Measurements from ENCODE around the gene PCDH8. TPM values are rescaled to one million over a fixed set of nuclear protein-coding genes. Genes with fewer than 3 reads are reported as not detected.

PCDH8 gene, protein sequence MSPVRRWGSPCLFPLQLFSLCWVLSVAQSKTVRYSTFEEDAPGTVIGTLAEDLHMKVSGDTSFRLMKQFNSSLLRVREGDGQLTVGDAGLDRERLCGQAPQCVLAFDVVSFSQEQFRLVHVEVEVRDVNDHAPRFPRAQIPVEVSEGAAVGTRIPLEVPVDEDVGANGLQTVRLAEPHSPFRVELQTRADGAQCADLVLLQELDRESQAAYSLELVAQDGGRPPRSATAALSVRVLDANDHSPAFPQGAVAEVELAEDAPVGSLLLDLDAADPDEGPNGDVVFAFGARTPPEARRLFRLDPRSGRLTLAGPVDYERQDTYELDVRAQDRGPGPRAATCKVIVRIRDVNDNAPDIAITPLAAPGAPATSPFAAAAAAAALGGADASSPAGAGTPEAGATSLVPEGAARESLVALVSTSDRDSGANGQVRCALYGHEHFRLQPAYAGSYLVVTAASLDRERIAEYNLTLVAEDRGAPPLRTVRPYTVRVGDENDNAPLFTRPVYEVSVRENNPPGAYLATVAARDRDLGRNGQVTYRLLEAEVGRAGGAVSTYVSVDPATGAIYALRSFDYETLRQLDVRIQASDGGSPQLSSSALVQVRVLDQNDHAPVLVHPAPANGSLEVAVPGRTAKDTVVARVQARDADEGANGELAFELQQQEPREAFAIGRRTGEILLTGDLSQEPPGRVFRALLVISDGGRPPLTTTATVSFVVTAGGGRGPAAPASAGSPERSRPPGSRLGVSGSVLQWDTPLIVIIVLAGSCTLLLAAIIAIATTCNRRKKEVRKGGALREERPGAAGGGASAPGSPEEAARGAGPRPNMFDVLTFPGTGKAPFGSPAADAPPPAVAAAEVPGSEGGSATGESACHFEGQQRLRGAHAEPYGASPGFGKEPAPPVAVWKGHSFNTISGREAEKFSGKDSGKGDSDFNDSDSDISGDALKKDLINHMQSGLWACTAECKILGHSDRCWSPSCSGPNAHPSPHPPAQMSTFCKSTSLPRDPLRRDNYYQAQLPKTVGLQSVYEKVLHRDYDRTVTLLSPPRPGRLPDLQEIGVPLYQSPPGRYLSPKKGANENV
- 1.0 TPM for total RNA-seq

DNA sequence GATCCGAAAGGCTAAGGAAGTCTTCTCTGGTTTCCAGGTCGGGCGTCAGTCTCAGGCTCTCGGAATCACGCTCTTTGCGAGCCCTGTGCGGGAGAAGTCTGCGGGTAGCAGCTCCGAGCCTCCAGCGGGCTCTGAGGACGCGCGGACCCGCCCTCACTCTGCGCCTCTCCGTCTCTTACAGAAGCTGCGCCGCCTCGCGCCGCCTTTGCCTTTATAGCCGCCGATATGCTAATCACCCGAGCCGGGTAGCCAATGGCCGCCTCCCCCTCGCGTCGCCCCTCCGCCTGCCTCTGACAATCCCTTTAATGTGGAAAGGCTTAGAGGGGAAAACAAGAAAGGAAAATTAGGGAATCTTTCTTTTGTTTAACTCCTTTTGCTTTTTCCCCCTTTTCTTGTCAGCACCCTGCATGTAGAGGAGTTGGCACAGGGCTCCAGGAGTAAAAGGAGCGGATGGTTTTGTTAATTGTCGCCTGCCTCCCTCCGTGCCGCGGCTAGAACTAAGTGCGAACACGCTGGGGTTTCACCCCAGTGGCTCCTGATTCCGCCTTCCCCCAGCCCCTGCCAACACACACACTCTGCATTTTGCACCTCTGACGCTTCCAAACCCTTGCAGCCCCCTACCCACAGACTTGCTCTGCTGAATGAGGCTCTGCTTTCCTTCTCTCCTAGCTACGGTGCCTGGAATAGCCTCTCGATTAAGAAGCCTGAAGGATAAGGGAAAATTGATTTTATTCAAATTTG, at the start of gene PCDH8:
TSS of gene PCDH8 (minus strand) at position 186 of the 741 bp plus-strand sequence. CDS start 204 bp downstream, outside the sequence.
- DNase-seq: peak; percentile 83

DNA sequence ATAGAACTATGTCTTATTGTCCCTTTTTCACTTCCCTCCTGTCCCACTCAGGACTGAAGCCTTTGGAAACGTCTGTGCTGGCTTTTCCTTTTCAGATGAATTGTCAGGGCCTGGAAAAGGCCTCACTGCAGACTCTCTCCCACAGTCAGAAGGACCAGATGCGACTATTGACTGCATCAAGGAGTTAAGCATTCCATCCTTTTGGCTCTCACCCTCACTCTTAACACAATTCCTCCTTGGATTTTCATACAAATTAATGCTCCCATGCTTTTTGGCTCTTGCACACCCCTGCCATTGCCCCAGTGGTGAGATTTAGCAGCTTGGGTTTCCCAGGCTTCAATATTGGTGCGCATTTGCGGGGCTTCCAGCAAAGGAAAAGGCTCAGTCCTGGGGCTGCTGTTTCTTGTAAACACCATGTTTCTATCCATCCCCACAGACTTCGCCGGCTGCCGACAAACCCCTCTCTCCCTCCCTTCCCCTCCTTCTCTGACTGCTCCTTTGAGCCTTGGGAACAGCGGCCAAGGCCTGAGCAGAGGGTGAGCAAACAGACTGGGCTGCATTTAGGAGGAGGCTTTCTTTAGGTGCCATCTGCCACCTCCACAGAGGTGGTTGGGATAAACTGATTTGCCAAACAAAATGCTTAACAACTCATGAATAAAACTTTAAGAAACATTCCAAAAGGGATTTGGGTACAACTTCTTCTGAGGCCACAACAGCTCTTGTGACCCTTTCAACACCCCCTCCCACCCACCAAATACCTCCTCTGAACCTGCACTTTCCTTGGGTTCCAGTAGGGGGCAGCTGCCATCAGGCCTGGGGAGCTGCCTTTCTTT, 48.6 kb upstream of the PCDH8 start:
- DNase-seq: peak; percentile 80

DNA sequence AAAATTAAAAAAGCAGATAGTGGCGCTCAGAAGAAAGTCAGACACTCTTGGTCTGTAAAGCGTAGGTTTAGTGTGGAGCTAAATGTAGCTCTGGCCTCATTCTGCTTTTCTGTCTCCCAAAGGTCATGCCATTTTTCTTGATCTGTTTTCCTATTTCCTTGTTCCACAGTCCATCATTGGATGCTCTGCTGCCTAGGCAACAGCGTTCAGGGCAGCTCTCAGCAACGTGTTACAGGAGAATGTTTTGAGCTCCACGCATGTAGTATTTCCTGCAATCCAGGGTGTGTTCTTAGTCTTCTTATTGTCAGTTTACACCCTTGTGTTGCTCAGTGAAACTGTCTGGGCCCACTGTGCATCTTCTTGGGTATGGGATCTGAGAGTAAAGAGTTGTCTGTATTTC, 46.0 kb upstream of the PCDH8 start:
- no peak for DNase-seq

DNA sequence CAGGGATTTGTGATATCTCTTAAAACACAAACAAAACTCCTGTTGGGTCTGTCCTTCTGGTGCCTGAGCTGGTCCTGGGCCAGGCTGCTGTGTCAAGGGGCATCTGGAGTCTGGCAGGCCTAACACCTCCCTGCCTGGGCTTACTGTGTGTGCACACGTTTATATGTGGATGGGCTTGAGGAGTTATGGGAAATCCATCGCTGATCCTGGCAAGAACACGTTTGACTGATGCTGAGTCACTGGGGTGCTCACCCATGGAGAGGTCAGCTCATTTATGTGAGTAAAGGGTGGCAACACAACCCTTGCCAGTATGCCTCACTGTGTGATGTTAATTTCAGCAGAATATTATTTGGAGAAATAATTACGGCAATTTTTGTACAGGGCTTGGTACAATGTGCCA, 44.5 kb upstream of the PCDH8 start:
- DNase-seq: no peak

DNA sequence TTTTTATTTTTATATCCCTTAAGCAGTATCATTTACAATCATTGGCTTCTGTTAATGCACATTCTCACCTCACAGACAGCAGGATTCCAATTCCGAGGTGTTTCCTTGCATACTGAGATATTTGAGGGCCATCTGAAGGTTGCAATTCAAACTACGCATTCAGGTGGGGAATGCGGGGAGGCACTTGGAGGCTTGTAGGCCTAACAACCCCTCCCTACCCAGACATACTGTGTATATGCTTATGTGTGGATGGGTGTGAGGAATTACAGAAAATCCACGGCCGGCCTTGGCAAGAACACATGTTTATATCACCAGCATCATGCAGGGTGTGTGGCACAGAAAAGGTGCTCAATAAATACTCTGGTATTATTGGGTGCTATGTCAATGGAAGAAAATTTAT, 43.3 kb upstream of the PCDH8 start:
- no peak for DNase-seq

DNA sequence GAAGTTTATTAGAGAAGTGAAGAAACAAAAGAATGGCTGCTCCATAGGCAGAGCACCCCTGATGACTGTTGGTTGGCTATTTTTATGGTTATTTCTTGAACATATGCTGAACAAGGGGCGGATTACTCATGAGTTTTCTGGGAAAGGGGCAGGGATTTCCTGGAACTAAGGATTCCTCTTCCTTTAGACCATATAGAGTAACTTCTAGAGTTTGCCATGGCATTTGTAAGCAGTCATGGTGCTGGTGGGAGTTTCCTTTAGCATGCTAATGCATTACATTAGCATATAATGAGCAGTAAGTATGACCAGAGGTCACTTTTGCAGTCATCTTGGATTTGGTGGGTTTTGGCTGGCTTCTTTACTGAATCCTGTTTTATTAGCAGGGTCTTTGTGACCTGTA, 38.7 kb upstream of the PCDH8 start:
- DNase-seq: no peak

DNA sequence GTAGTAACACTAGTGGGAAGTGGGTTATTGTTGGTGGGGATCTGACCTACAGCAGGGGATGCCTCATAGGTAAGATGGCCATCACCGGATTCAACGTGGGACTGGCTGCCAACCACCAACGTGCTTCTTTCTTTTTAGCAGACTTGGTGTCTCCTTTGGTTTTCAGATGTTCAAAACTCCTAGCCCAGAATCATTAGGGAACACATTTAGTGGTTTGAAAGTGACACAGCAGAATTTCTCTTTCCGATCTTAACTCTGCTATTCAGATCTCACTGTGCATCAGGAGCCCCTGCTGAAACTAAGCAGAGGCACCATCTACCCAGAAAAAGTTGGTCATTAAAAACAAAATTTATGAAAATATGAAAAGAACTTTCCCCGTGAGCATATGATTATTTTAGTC, 36.7 kb upstream of the PCDH8 start:
- DNase-seq: no peak

DNA sequence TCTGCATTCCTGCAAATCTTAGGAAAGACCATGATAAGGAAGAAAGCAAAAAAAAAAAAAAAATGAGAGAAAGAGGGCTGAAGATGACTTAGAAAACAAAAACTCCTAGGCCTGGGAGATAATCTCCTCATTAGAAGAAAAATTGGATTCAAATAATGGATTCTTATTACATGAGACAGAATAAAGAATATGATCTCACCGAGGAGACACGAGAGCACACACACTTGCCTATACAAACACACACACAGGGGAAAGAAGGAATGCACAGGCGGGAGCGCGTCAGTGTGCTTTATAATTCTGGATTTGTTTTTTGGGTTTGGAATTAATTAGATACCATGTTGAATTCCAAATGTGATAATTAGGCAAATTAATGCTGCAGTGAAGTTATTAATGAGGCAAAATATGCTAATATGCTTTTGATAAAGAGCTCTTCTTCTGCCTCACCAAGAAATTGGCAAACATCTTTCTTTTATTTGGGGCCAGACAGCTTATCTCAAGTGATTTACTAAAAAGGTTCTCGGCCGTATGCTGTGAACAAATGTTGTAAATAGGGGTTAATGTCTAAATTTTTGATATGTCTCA, 36.1 kb upstream of the PCDH8 start:
- peak; percentile 30 for DNase-seq

DNA sequence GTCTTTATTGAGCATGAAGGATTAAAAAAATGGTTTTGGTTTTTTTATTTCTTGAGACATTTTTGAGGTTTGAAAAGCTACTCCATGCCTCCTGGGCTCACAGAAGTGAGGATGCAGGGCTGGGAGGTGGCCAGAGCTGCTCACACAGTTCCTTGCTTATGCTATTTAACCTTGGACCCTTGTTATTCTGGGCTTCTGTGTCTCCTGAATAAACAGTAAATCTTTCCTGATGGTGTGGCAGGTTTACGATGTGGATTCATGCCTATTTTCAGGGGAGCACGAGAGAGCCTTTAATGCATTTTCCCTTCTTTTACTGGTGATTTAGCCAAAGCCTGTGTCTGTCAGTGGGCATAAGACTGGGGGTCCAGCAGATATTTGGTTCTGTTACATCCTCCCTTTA, 34.3 kb upstream of the PCDH8 start:
- DNase-seq: no peak

DNA sequence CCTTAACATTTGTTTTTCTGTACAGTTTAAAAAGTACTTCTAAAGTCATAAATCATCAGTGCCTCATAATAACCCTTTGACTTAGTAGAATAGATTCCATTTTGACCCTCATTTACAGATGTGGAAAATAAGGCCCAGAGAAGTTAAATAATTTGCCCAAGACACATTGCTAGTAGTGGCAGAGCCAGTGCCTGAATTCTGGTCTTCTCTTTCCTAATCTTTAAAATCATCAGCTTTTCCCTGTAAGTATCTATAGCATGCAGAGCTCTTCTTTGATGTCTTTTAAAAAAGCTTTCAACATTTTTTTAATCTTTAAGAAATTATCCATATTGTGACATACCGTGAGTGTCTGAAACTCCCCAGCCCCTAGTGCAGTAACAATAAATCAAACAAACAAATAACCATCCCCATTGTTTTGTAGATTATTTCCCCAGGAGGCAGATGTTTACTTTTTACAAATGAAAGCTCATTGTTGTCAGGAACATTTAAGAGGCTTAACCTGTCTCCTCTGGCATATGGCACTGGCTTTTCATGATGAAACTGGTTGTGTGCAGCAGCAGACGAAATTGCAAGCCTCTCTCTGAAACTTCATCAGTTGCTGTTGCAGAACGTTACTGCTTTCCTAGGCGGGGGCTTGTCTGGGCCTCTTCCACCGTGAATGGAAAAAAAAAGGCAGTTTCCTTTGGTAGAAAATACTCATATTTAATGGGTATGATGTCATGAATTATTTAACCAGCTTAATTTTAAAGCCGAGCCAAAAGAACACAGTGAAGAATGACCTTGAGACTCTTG, 31.7 kb upstream of the PCDH8 start:
- DNase-seq: peak; percentile 55

DNA sequence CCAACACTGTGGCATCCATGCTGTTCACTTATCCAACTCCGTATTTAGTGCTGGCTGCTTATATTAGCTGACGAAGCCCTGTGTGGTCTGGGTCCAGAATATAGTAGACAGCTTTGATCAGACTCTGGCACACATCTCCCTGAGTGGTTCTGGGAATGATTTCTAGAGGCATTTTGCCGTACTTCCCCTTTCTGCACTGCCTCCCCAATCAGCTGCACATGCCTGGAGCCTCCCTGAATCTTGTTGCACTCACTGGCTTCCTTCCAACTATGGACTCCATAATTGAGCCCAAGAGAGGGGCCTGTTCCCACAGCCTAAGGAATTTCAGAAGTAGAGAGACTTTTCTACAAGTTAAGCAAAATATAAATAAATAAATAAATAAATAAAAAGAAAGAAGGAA, 30.4 kb upstream of the PCDH8 start:
- DNase-seq: peak; percentile 47

DNA sequence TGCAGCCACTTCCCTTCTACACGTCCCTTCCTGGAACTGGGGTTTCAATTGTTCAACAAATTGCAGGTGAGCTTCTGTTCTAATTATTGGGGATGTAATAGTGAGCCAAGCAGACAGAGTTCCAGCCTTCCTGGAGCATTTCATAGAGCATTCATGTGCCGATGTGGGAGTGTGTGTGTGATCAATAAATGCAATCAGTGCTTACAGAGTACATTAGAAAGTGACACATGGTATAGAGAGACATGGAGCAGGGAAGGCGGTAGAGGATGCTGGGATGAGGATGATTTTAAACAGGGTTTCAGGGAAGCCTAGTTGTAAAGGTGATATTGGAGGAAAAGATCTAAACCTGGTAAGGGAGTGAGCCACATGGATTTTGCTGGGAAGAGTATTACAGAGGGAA, 21.7 kb upstream of the PCDH8 start:
- no peak for DNase-seq

DNA sequence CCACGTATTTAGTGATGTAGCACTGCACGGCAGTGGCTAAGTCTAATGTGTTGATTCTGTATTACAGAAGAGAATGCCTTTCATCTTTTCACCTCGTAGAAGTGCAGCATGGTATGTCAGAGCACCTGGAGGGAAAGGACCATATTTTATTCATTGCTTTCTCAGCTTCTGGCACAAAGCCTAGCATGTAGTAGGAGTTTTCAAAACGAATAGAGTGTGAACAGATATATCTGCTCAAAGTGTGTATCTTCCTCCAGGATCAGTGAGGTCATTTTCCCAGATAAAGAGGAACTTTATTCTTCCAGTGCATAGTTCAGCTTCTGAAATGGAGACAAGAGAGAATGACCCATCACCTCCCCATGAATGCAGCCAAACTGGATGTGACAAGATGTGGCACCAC, 21.2 kb upstream of the PCDH8 start:
- no peak for DNase-seq

DNA sequence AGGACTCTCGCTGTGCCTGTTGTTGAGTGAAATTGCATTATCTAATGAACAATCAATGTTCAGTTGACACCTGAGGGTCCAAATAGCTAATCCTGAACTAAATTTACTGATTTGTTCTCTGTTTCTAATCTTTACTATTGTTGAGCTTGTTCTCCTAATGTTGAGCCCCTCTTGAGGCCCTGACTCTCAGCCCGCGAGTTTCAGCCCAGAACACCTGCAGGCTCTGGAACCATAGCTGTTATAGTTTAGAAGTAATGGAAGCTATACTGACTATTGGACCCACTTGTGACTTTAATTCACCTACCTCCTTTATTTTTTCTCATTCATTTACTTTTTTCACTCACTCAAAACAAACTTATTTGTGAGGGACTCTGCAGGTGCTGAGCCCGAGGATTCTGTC, 20.6 kb upstream of the PCDH8 start:
- DNase-seq: no peak

DNA sequence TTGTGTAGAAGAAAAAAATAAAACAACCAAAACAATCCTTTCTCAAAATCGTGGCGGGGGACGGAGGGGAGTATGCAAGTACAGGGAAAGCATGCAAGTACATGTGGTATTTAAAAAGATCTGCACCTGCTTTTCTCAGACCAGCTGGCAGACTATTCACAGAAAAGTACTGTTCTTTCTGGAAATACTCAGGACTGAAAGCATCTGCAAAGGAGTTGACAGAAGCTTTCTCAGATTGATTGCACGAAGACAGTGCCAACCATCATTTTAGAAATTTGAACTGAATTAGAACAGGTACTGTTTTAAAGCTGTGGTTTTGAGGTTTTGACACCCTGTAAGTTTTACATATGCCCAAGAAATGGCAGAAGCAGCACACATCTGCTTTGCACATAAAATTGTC, 19.8 kb upstream of the PCDH8 start:
- DNase-seq: peak; percentile 64

DNA sequence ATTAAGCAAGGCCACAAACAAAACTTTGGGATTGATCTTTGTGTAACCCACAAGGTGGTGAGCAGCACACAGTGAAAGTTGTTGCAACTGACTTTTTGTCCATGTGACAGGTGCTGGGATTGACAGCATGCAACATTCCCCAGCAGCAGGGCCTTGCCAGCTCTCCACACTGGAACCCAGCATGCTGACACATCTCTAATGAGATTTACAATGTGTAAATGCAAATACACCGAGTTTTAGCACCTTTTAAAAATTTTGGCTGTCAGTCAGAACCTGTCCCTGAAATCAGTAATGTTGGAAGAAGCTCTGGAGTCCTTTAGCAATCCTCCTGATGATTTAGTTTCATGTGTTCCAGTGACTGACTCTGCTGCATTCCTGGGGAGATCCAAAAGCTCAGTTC, 16.5 kb upstream of the PCDH8 start:
- DNase-seq: no peak

DNA sequence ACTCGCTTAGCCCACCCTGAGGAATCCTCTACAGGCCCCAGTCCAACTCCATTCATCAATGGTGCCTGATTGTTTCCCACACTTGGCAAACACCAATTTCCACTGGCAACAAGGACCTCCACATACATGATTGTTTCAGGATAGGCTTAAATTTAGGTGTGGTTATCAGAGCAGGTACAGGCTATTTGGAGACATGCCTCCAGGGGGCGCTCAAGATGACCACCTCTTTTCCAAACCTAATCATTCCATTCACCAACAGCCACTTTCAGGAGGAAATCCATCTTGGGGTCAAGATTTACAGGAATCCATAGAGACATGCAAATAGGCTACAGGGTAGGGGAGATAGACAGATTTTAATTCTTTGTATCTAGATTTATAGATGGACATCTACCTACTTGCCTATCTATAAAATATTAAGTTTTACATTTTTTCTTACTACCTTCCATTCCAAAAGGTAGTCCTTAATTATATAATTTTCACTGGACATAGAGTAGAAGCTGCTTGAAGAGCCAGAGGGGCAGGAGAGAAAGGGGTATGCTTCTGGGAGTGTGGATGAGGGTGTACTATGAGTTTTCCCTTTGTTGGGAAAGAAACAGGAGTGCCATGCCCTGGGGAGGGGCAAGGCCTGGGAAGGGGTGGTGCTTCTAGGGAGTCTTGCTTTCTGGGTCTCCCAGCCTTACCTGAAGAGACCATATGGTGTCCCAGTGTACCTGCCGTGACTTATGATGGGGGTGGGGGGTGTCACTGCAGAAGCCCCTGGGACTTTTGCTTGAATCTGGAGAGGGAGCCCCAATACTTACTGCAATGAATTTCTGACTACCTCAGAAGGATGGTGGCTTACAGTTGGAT, 14.1 kb upstream of the PCDH8 start:
- DNase-seq: peak; percentile 46

DNA sequence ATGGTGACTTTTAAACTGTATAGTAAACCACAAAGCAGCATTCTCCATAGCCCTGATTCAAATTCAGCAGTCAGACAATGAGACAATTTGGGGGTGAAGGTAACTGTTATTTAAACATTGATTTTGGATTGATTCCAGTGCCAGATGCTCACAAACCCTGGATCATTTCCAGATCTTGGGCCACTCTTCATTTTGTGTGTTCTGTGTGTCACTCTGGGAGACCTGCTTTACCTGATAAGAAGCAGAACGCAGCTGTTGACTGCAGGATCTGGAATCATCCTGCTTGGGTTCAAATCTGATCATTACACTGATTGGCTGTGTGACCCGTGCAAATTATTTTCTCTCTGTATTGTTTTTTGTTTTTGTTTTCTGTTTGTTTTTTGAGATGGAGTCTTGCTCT, 4.0 kb upstream of the PCDH8 start:
- no peak for DNase-seq
